ENCODE measurements around the gene IFI35. TPM values are rescaled to one million over a fixed set of nuclear protein-coding genes. Genes with fewer than 3 reads are reported as not detected.
A peak's percentile ranks its signal among the peaks of the same experiment; 100 is the strongest.
"Not testable (repeated sequence)": the region's sequence is repeated elsewhere in the genome, so short reads cannot be mapped to it uniquely, and the experiment has no call there.

Gene IFI35
- total RNA-seq, 1 donor from 2014 or later = 0.79 TPM

- DNase-seq (ENCODE audit: low read depth) (no peak), FAIRE-seq (no peak)
- Histone ChIP-seq H3K27me3 (ENCODE audit: control insufficient read depth, insufficient read depth, low read length) (no peaks in the 10 kb centered on the region), H3K36me3 (ENCODE audit: control insufficient read depth, insufficient read depth, low read length) (peaks cover 5% of the 10 kb centered on the region), H3K4me3 (ENCODE audit: low read depth, low read length) (no peak overlapping the region)
- TF ChIP-seq CTCF (IDR thresholded peaks at IDR 0.05; ENCODE audit: insufficient read depth, low read length, severe bottlenecking) = no peak
Observed at GRCh38 chr17:42985225-42985624, 21.4 kb upstream of the IFI35 start.

- H3K27me3 ChIP-seq (ENCODE audit: control insufficient read depth, insufficient read depth, low read length) = no peaks in the 10 kb centered on the region
- no peak overlapping the region for H3K4me3 ChIP-seq (ENCODE audit: low read depth, low read length)
- peaks cover 23% of the 10 kb centered on the region for H3K36me3 ChIP-seq (ENCODE audit: control insufficient read depth, insufficient read depth, low read length)
- TF ChIP-seq CTCF (IDR thresholded peaks at IDR 0.05; ENCODE audit: insufficient read depth, low read length, severe bottlenecking) = no peak
- FAIRE-seq (no peak), DNase-seq (ENCODE audit: low read depth) (peak; percentile 21)
Observed at GRCh38 chr17:42989141-42989540, 17.4 kb upstream of the IFI35 start.

- no peak overlapping the region for H3K4me3 ChIP-seq (ENCODE audit: low read depth, low read length)
- no peak for TF ChIP-seq CTCF (IDR thresholded peaks at IDR 0.05; ENCODE audit: insufficient read depth, low read length, severe bottlenecking)
- H3K36me3 ChIP-seq (ENCODE audit: control insufficient read depth, insufficient read depth, low read length) = peaks cover 23% of the 10 kb centered on the region
- H3K27me3 ChIP-seq (ENCODE audit: control insufficient read depth, insufficient read depth, low read length) = no peaks in the 10 kb centered on the region
- no peak for FAIRE-seq
- peak; percentile 90 for DNase-seq (ENCODE audit: low read depth)
Observed at GRCh38 chr17:42989726-42990652, 16.6 kb upstream of the IFI35 start.

- Histone ChIP-seq H3K36me3 (ENCODE audit: control insufficient read depth, insufficient read depth, low read length) (peaks cover 23% of the 10 kb centered on the region), H3K27me3 (ENCODE audit: control insufficient read depth, insufficient read depth, low read length) (no peaks in the 10 kb centered on the region), H3K4me3 (ENCODE audit: low read depth, low read length) (no peak overlapping the region)
- DNase-seq (ENCODE audit: low read depth) (no peak), FAIRE-seq (no peak)
- TF ChIP-seq CTCF (IDR thresholded peaks at IDR 0.05; ENCODE audit: insufficient read depth, low read length, severe bottlenecking) = no peak
Observed at GRCh38 chr17:42991471-42991870, 15.1 kb upstream of the IFI35 start.

- TF ChIP-seq CTCF (IDR thresholded peaks at IDR 0.05; ENCODE audit: insufficient read depth, low read length, severe bottlenecking) = no peak
- no peak for FAIRE-seq
- Histone ChIP-seq H3K36me3 (ENCODE audit: control insufficient read depth, insufficient read depth, low read length) (peaks cover 18% of the 10 kb centered on the region), H3K27me3 (ENCODE audit: control insufficient read depth, insufficient read depth, low read length) (no peaks in the 10 kb centered on the region), H3K4me3 (ENCODE audit: low read depth, low read length) (no peak overlapping the region)
- no peak for DNase-seq (ENCODE audit: low read depth)
Observed at GRCh38 chr17:42992872-42993271, 13.7 kb upstream of the IFI35 start.

- DNase-seq (ENCODE audit: low read depth); FAIRE-seq: not testable (repeated sequence)
- H3K36me3 ChIP-seq (ENCODE audit: control insufficient read depth, insufficient read depth, low read length) = peaks cover 20% of the 10 kb centered on the region
Observed at GRCh38 chr17:42993913-42994312, 12.7 kb upstream of the IFI35 start.

More at GRCh38 chr17:42993913-42994312, 12.7 kb upstream of the IFI35 start:
- H3K27me3 ChIP-seq (ENCODE audit: control insufficient read depth, insufficient read depth, low read length); H3K4me3 ChIP-seq (ENCODE audit: low read depth, low read length): not testable (repeated sequence)

Measured in bronchial epithelial cell (primary cell).